ENCODE measurements around the gene DKK2. TPM values are rescaled to one million over a fixed set of nuclear protein-coding genes. Genes with fewer than 3 reads are reported as not detected.

The DKK2 gene
- total RNA-seq, 1 experiment from 2014 or later: 0.11 TPM

GRCh38 chr4:107071108-107071507, 35.0 kb upstream of the DKK2 start:
- Histone ChIP-seq H2AK5ac (ENCODE audit: insufficient read length, low read length) (no peak overlapping the region), H3K9ac (ENCODE audit: extremely low read depth, insufficient read length, low read length) (no peak overlapping the region), H3K79me2 (ENCODE audit: insufficient read depth, low read length) (no peaks in the 10 kb centered on the region), H3K9me3 (ENCODE audit: control insufficient read depth, low read depth, low read length) (no peaks in the 10 kb centered on the region), H3K14ac (ENCODE audit: insufficient read depth, low read length) (no peak overlapping the region), H3K4ac (ENCODE audit: low read depth, low read length) (no peak overlapping the region), H2BK5ac (ENCODE audit: insufficient read length, low read length) (no peak overlapping the region), H2BK15ac (ENCODE audit: low read depth, low read length) (no peak overlapping the region), H2BK20ac (ENCODE audit: low read depth, low read length, poor library complexity, severe bottlenecking) (no peak overlapping the region), H3K4me1 (ENCODE audit: insufficient read depth, low read length) (no peaks in the 10 kb centered on the region), H3K18ac (ENCODE audit: insufficient read length, low read depth, low read length) (no peak overlapping the region), H3K23ac (ENCODE audit: insufficient read length, low read depth, low read length) (no peak overlapping the region), H3K27me3 (ENCODE audit: insufficient read depth, low read length) (no peaks in the 10 kb centered on the region), H3K27ac (ENCODE audit: insufficient read length, low read depth, low read length) (no peak overlapping the region), H3K56ac (ENCODE audit: insufficient read length, low read depth, low read length) (no peak overlapping the region), H4K8ac (replicated peaks; ENCODE audit: insufficient read length, low read depth, low read length) (no peak overlapping the region), H2AFZ (ENCODE audit: low read length) (no peak overlapping the region), H4K5ac (ENCODE audit: insufficient read length, low read depth, low read length) (no peak overlapping the region), H3K23me2 (ENCODE audit: insufficient read length, low read depth, low read length, poor library complexity, severe bottlenecking) (no peaks in the 10 kb centered on the region), H2BK12ac (ENCODE audit: insufficient read length, low read depth, low read length) (no peak overlapping the region), H4K91ac (ENCODE audit: insufficient read length, low read depth, low read length) (no peak overlapping the region), H3K4me2 (ENCODE audit: insufficient read depth, insufficient read length, low read length) (no peak overlapping the region), H3K79me1 (ENCODE audit: insufficient read depth, low read depth, low read length, poor library complexity, severe bottlenecking) (no peaks in the 10 kb centered on the region), H3T11ph (ENCODE audit: low read length) (no peak overlapping the region), H2BK120ac (ENCODE audit: low read depth, low read length, poor library complexity, severe bottlenecking) (no peak overlapping the region), H4K20me1 (ENCODE audit: control insufficient read depth, insufficient read depth, insufficient read length) (no peaks in the 10 kb centered on the region)
- DNase-seq: no peak
- H3K27me3 Mint-ChIP-seq (ENCODE audit: low read depth): no peaks in the 10 kb centered on the region
- H3K36me3 Mint-ChIP-seq (ENCODE audit: insufficient read depth in 1 of 3, low read depth in 3 of 3): peaks cover 0 to 11% (median 0%) of the 10 kb centered on the region in 3 experiments; a peak in 3 of 7 replicates
- H3K27ac Mint-ChIP-seq: no peak overlapping the region
- peaks cover 3 to 5% of the 10 kb centered on the region in 2 experiments; a peak in 2 of 5 replicates for H3K9me3 Mint-ChIP-seq
- H3K4me3 Mint-ChIP-seq: no peak overlapping the region
- no peak for TF ChIP-seq CTCF (conservative IDR thresholded peaks at IDR 0.05)
- H3K4me1 Mint-ChIP-seq: no peaks in the 10 kb centered on the region
